LNCaP clone FGC (cell line): ENCODE measurements around the gene MLLT3.

Source experiments
- DNase-seq: peaks from one replicate; pipeline ENCODE4 v3.0.0-alpha.2; 2011; ENCODE audit warnings: low read depth
- H3K4me3 ChIP-seq: 2 replicates; pipeline ENCODE4 v1.5.1; 2011; ENCODE audit warnings: mild to moderate bottlenecking, low read depth, low read length, control low read depth
- TF ChIP-seq, protein P1 (sequence below): IDR thresholded peaks from 2 replicates; pipeline ENCODE4 v1.5.1; 2012; ENCODE audit warnings: mild to moderate bottlenecking; ENCODE audit not compliant: control insufficient read depth, insufficient read depth; ENCODE audit errors: extremely low read depth

Gene MLLT3

DNA sequence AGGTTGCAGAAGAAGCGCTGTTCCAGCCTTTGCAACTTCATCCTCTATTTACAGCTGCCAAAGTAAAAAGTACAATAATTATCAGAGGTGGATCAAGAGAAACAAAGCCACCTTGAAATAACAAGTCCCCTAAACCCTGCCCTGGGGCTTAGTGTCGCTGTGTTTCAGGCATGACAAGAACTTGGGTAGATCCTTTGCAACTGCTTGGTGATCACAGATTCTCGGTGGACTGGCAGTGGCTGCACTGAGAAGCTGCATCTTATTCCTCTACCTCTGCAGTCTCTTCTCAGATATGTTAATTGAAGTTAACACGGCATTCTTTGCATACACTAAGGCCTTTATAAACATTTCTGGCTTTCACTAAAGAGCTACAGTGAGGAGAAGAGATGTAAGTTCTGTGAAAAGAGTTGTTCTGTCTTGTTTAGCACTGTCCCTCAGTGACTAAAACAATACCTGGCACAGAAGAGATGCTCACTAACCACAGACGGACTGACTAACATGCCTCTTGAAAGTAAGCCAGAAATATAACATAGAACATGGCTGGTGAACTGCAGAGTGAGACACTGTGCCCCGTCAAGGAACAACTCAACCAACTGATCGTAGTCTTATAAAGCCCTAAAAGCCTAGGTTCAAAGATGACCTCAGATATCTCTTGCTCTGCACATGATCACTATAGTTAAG, 144.2 kb downstream of the MLLT3 start:
- no peak overlapping the region for H3K4me3 ChIP-seq
- TF ChIP-seq, protein P1, sequence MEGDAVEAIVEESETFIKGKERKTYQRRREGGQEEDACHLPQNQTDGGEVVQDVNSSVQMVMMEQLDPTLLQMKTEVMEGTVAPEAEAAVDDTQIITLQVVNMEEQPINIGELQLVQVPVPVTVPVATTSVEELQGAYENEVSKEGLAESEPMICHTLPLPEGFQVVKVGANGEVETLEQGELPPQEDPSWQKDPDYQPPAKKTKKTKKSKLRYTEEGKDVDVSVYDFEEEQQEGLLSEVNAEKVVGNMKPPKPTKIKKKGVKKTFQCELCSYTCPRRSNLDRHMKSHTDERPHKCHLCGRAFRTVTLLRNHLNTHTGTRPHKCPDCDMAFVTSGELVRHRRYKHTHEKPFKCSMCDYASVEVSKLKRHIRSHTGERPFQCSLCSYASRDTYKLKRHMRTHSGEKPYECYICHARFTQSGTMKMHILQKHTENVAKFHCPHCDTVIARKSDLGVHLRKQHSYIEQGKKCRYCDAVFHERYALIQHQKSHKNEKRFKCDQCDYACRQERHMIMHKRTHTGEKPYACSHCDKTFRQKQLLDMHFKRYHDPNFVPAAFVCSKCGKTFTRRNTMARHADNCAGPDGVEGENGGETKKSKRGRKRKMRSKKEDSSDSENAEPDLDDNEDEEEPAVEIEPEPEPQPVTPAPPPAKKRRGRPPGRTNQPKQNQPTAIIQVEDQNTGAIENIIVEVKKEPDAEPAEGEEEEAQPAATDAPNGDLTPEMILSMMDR = no peak
- DNase-seq = no peak

DNA sequence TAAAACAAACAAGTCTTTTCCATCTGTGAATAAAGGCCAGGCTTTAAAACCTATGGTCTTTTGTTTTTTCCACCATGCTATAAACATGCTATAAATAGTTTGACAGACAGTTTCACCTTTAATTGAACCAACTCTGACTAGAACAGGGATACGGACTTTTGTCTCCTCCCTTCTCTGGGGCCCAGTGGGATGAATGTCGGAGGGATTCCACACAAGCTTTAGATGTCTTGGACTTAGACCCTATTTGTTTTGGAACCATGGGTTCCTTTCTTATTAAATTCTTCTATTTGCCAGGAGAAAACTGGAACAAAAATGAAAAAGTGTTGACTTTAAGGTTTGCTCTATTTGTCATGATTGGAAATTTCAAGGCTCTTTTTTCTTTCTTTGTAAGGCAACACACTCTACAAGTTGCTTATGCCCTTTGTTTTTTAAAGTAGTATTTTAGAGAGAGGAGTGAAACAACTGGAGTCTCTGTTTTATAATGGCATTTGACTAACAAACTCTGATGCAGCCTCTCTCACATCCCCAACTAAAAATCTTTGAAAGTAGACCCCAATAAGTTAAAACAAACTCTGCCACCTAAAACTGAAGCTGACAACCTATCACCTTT, 145.3 kb downstream of the MLLT3 start:
- TF ChIP-seq, protein P1 = no peak
- H3K4me3 ChIP-seq = no peak overlapping the region
- no peak for DNase-seq

DNA sequence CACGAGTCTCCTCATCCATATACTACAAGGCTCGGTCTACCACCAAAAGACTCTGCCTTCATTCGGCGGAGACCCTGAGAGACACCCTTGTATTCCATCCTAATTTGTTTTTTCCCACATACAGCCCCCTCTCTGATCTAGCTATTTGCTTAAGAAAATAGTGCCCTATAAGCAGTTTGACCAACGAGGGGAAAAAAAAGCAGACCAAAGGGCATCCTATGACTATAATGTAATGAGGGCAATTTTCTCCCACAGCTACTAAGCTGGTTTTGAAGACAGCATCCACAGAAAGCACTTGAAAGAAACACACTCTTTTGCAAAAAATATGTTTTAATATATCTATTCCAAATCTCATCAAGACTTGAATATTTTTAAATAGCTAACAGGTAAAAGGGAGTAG, 147.8 kb downstream of the MLLT3 start:
- H3K4me3 ChIP-seq = no peak overlapping the region
- TF ChIP-seq, protein P1 = no peak
- no peak for DNase-seq

DNA sequence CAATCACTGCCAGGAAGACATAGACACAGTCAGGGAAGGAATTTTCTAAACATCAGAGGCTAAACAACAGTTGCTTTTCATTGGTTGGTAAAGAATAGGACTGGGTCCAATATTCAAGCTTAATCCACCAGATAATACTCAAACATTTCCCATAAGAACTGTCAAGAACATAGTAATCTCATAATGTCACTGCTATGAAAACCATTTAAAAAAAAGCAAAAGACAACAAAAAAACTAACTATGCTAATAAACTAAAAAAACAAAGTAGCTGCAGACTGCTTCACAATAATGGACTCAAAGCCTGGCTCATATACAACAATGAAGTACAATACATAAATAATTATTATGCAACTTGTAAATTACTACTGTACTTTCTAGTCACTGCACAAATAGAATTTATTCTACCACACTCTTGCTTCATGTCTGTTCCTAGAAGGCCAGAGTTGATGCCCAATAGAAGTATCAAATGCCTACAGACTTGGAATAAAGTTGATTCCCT, 148.7 kb downstream of the MLLT3 start:
- H3K4me3 ChIP-seq = no peak overlapping the region
- TF ChIP-seq, protein P1 = no peak
- no peak for DNase-seq

DNA sequence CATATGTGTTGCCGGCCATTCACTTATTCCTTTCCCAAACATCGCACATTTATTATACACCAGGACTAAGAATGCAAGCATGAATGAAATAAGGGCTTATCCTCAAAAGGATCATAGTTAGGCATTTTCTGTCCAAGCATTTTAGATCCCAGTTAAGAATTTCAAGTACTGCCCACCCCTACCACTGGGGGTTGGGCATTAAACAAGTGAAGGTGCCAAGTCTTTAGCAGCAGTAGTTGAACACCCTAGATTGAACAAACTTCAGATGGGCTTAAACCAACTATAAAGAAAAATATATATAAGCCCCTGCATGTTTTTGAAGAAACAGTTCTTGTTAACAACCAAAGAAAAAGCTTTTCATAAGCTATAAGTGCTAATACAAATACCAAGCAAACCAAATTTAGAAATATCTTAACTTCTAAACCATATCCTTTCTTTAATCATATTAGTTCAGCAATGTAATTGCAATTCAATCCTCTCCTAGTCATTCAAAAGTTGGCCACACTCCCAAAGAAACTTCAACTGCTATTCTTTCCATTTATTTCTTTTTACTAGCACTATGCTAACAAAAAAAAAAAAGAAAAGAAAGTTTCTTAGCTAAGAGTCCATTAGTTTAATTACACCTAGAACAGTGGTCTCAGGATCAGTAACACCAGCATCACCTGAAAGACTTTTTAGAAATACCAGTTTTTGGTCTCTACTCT, 149.8 kb downstream of the MLLT3 start:
- no peak overlapping the region for H3K4me3 ChIP-seq
- no peak for DNase-seq
- TF ChIP-seq, protein P1 = no peak

DNA sequence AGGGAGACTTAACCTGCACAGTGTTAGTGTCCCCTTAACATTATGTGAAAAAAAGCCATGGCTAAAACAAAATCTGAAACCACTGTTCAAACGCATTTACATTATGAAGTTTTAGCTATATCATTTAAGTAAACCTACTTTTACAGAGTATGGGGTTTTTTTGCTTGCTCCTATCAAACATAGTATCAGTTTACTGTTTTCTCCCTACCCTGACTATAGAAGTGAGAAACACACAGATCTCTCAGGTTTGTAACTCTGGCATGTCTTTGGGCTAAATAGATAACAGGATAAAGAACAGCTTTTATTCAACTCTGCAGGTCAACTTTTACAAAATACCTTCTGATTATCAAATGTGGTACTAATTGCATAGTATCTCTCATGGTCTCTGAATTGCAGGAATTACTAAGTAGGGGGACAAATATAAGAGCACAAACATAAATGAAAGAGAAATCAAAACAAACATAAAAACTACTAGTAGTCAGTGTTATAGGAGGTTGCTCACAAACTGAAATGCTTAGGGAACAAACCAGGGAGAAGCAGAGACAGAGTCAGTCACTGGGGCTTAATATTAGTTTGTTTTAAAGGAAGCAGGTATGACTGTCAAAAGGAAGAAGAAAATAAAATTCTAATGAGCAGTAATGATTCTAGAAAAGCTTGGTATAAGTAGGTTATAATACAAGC, 155.8 kb downstream of the MLLT3 start:
- DNase-seq = no peak
- TF ChIP-seq, protein P1 = no peak
- no peak overlapping the region for H3K4me3 ChIP-seq
